WERI-Rb-1 (cell line): ENCODE results near the gene TMEM272.

Experiments used
- DNase-seq: peaks from one replicate; pipeline ENCODE4 v3.0.0-alpha.2; 2020
- H3K27ac ChIP-seq: fragments of 250-450 bp; sonication (Bioruptor Pico); 2 replicates; pipeline ENCODE4 v1.5.1; 2020; ENCODE audit warnings: mild to moderate bottlenecking, moderate library complexity
- H3K27me3 ChIP-seq: fragments of 250-450 bp; sonication (Bioruptor Pico); 2 replicates; pipeline ENCODE4 v1.5.1; 2021; ENCODE audit warnings: mild to moderate bottlenecking, low read depth, moderate library complexity; ENCODE audit not compliant: insufficient read depth, severe bottlenecking
- H3K36me3 ChIP-seq: fragments of 250-450 bp; sonication (Bioruptor Pico); 2 replicates; pipeline ENCODE4 v1.5.1; 2020; ENCODE audit warnings: mild to moderate bottlenecking, moderate library complexity
- H3K4me3 ChIP-seq: 2 replicates; pipeline ENCODE4 v1.5.1; 2011; ENCODE audit warnings: low read depth, mild to moderate bottlenecking, control low read depth, low read length
- H3K9me3 ChIP-seq: fragments of 250-450 bp; sonication (Bioruptor Pico); 2 replicates; pipeline ENCODE4 v1.5.1; 2021; ENCODE audit warnings: mild to moderate bottlenecking, moderate library complexity; ENCODE audit not compliant: severe bottlenecking
- TF ChIP-seq, protein P1 (sequence below): IDR thresholded peaks from 2 replicates; pipeline ENCODE4 v1.5.1; 2011; ENCODE audit warnings: low read depth, mild to moderate bottlenecking, control low read depth, inconsistent platforms, low read length

The TMEM272 gene

DNA sequence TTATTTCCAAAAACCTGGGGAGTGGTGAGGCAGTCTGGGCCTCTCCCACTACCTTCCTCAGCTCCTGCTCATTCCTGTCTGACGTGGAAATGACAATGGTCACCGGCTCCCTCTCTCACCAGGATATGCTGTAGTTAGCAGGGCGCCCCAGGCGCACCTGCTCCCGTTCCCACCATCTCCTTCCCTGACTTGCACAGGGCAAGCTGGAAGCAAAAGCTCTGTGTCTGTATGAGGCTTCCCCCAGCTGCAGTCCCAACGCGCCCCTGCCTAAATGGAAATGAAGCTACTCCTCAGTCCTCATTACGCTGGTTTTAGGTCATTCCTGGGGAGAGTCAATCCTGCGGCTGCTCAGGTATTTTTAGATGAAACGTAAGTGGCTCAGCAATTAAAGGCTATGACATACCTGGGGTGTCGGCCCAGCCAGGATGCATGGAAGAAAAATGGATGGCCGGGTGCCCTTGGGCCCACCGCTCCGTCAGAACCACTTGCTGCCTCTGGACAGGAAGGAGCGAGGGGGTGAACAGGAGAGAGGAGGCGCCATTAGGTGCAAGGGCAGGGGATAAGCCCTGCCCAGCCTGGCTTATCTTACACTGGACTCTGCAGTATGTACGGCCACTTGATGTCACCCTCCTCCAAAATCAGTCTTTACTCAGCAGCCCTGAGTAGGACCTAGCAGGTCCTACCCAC lies 73.4 kb downstream of the TMEM272 start:
- H3K4me3 ChIP-seq = no peak overlapping the region
- H3K27ac ChIP-seq = no peak overlapping the region
- H3K27me3 ChIP-seq = no peaks in the 10 kb centered on the region
- no peaks in the 10 kb centered on the region for H3K9me3 ChIP-seq
- no peaks in the 10 kb centered on the region for H3K36me3 ChIP-seq
- no peak for DNase-seq
- TF ChIP-seq, protein P1, sequence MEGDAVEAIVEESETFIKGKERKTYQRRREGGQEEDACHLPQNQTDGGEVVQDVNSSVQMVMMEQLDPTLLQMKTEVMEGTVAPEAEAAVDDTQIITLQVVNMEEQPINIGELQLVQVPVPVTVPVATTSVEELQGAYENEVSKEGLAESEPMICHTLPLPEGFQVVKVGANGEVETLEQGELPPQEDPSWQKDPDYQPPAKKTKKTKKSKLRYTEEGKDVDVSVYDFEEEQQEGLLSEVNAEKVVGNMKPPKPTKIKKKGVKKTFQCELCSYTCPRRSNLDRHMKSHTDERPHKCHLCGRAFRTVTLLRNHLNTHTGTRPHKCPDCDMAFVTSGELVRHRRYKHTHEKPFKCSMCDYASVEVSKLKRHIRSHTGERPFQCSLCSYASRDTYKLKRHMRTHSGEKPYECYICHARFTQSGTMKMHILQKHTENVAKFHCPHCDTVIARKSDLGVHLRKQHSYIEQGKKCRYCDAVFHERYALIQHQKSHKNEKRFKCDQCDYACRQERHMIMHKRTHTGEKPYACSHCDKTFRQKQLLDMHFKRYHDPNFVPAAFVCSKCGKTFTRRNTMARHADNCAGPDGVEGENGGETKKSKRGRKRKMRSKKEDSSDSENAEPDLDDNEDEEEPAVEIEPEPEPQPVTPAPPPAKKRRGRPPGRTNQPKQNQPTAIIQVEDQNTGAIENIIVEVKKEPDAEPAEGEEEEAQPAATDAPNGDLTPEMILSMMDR = no peak

DNA sequence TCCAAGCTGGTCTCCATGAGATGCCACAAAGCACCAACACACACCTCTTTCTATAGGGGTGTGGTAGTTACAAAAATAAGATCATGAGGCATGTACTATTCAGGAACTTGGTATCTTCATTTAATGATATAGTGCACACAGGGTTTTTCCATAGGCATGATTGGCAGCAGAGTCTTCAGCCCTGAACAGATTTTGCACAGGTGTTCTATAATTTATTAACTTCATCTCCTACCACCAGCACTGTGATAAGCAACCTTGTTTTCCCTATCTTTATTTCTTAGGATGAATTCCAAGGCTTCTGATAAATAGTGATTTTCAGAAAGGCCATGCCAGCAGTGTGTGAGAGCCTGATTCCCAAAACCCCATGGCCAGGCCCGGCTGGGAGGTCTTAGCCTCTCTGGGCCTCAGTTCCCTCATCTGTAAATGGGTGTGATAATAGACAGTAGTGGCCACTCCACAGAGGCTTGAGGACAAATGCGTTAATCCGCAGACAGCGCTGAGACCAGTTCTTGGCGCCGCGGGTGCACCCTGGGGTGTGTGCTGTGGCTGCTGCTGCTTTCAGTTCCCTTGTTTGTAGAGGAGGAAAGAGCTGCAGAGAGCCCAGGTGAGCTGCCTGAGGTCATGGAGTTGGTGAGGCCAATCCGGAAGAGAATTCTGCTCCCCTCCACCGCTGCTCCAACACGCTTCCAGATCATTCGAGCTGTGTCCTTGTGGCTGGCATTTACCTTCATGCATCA lies 74.1 kb downstream of the TMEM272 start:
- Histone ChIP-seq H3K27ac (no peak overlapping the region), H3K4me3 (no peak overlapping the region), H3K36me3 (no peaks in the 10 kb centered on the region), H3K9me3 (no peaks in the 10 kb centered on the region), H3K27me3 (no peaks in the 10 kb centered on the region)
- TF ChIP-seq, protein P1 = no peak
- DNase-seq = no peak

- H3K9me3 ChIP-seq = no peaks in the 10 kb centered on the region
- H3K4me3 ChIP-seq = no peak overlapping the region
- no peak for DNase-seq
- TF ChIP-seq, protein P1 = no peak
- no peaks in the 10 kb centered on the region for H3K36me3 ChIP-seq
- no peak overlapping the region for H3K27ac ChIP-seq
- H3K27me3 ChIP-seq = no peaks in the 10 kb centered on the region
These were observed 74.8 kb downstream of the TMEM272 start for GRCh38 chr13:51770160-51770559.

GRCh38 chr13:51769455-51770127 lies 75.4 kb downstream of the TMEM272 start:
- TF ChIP-seq, protein P1 = no peak
- Histone ChIP-seq H3K36me3 (no peaks in the 10 kb centered on the region), H3K27ac (no peak overlapping the region), H3K27me3 (no peaks in the 10 kb centered on the region), H3K4me3 (no peak overlapping the region), H3K9me3 (no peaks in the 10 kb centered on the region)
- DNase-seq = no peak

DNA sequence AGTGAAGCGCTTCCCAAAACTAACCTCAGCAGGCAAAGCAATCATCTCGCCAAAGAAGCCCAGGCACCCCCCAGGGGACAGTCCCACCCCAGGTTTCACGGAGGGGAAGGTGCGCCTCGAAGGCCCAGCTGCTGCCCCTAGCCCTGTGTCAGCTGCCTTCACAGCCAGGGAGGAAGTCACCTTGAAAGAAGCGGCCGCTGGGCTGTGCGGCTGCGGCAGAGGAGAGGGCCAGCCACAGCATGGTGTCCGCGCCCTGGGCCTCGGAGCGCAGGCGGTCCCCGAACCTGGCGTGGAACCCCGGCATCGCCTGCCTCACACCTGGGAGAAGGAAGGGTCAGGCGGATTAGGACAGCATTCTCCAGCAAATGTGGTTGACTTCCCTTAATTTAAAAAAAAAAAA lies 76.0 kb downstream of the TMEM272 start:
- TF ChIP-seq, protein P1 = no peak
- Histone ChIP-seq H3K9me3 (no peaks in the 10 kb centered on the region), H3K36me3 (no peaks in the 10 kb centered on the region), H3K27me3 (no peaks in the 10 kb centered on the region), H3K27ac (no peak overlapping the region), H3K4me3 (no peak overlapping the region)
- DNase-seq = no peak
